ENCODE results near the gene BICD1.

Gene BICD1

DNA sequence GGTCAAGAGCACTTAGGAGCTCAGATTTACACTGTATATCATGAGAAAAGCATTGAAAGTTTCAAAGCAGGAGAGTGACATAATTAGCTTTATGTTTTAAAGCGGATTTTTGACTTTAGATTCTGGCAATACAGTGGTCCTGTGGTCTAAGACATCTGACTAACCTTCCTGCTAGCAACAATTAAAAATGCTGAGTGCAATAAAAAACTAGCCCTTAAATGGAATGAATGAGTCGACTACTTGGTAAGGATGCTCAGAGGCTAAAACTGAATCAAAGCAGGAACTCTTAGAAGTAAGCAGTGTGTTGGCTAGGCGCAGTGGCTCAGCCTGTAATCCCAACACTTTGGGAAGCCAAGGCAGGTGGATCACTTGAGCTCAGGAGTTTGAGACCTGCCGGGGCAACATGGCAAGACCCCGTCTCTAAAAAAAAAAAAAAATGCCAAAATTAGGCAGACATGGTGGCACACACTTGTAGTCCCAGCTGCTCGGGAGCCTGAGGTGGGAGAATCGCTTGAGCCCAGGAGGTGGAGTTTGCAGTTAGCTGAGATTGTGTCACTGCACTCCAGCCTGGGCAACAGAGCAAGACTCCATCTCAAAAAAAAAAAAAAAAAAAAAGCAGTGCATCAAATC, 18.9 kb downstream of the BICD1 start:
- DNase-seq (ENCODE audit: extremely low read depth, low read depth) = no peak
- TF ChIP-seq, protein P1, sequence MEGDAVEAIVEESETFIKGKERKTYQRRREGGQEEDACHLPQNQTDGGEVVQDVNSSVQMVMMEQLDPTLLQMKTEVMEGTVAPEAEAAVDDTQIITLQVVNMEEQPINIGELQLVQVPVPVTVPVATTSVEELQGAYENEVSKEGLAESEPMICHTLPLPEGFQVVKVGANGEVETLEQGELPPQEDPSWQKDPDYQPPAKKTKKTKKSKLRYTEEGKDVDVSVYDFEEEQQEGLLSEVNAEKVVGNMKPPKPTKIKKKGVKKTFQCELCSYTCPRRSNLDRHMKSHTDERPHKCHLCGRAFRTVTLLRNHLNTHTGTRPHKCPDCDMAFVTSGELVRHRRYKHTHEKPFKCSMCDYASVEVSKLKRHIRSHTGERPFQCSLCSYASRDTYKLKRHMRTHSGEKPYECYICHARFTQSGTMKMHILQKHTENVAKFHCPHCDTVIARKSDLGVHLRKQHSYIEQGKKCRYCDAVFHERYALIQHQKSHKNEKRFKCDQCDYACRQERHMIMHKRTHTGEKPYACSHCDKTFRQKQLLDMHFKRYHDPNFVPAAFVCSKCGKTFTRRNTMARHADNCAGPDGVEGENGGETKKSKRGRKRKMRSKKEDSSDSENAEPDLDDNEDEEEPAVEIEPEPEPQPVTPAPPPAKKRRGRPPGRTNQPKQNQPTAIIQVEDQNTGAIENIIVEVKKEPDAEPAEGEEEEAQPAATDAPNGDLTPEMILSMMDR (IDR thresholded peaks at IDR 0.05; ENCODE audit: low read depth, low read length) = no peak

GRCh38 chr12:32126720-32127119, 20.1 kb downstream of the BICD1 start:
- DNase-seq (ENCODE audit: extremely low read depth, low read depth) = no peak
- TF ChIP-seq, protein P1 (IDR thresholded peaks at IDR 0.05; ENCODE audit: low read depth, low read length) = no peak

GRCh38 chr12:32131666-32132065, 25.0 kb downstream of the BICD1 start:
- DNase-seq (ENCODE audit: extremely low read depth, low read depth) = no peak
- TF ChIP-seq, protein P1 (IDR thresholded peaks at IDR 0.05; ENCODE audit: low read depth, low read length) = no peak

GRCh38 chr12:32134101-32134888, 27.6 kb downstream of the BICD1 start:
- TF ChIP-seq, protein P1 (IDR thresholded peaks at IDR 0.05; ENCODE audit: low read depth, low read length) = no peak

DNA sequence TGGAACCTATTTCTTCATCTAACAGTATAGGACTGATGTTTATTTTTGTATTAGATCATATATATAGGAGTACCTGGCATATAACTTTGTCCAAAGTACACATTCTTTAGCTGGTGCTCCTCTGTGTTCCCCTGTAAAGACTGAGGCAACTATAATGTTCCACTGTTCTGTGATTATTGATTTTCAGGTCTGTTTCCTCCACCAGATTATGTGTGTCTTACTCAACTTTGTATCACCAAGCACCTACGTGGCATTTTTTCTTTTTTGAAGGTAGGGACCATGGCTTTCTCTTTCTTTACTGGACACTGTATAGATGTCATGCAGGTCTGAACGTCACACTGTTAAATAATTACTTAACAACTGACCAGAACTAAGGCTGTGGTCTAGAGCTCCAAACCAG, 29.3 kb downstream of the BICD1 start:
- no peak for DNase-seq (ENCODE audit: extremely low read depth, low read depth)
- TF ChIP-seq, protein P1 (IDR thresholded peaks at IDR 0.05; ENCODE audit: low read depth, low read length) = no peak

More at GRCh38 chr12:32134101-32134888, 27.6 kb downstream of the BICD1 start:
- DNase-seq (ENCODE audit: extremely low read depth, low read depth) = no peak

- DNase-seq (ENCODE audit: extremely low read depth, low read depth) = no peak
- TF ChIP-seq, protein P1 (IDR thresholded peaks at IDR 0.05; ENCODE audit: low read depth, low read length) = no peak
These were observed 29.8 kb downstream of the BICD1 start for GRCh38 chr12:32136404-32136803.

DNA sequence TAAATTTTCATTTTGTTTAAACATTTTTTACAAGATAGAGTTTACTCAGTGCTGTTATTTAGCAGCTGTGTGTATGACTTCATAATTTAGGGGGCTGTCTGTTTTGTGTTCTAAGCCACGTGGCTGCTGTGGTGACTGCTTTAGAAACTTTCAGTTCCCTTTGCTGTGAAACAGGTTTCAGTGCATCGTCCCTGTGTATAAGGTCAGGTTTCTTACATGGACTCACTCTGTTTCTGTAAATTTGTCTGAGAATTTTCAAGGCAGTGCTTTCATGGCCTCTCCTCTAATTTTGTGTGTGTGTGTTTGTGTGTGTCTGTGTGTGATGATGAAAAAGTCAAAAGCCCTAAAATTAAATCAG, 32.4 kb downstream of the BICD1 start:
- DNase-seq (ENCODE audit: extremely low read depth, low read depth) = no peak
- TF ChIP-seq, protein P1 (IDR thresholded peaks at IDR 0.05; ENCODE audit: low read depth, low read length) = no peak

All from AG09319 (cell line).